ENCODE data around the gene C11orf42.

Gene C11orf42

GRCh38 chr11:6260207-6260726 lies 54.9 kb downstream of the C11orf42 start:
- no peak for DNase-seq
